Upper lobe of left lung (tissue), 6 donors: ENCODE results near the gene INTS11. TPM values are rescaled to one million over a fixed set of nuclear protein-coding genes. Genes with fewer than 3 reads are reported as not detected.

Experiments used
- ATAC-seq, 2 donors: fragments of 200-7000 bp; cut with Tn5 transposase; one replicate each; pipeline ENCODE4 v1.9.1; 2022; ENCODE audit warnings: mild to moderate bottlenecking in 2 of 2, moderate library complexity in 2 of 2; ENCODE audit not compliant: low FRiP score in 2 of 2
- DNase-seq, 2 donors: peaks; one replicate each; pipeline ENCODE4 v3.0.0-alpha.2; 2019 to 2020
- H3K27ac ChIP-seq, 4 donors: fragments of 200-600 bp; sonication (generic); one replicate each; pipeline ENCODE4 v1.5.1; 2016 to 2019
- H3K27me3 ChIP-seq, 4 donors: fragments of 200-600 bp; sonication (generic); one replicate each; pipeline ENCODE4 v1.5.1; 2017 to 2019
- H3K36me3 ChIP-seq, 4 donors: fragments of 200-600 bp; sonication (generic); one replicate each; pipeline ENCODE4 v1.5.1; 2016 to 2019
- H3K4me1 ChIP-seq, 4 donors: fragments of 200-600 bp; sonication (generic); one replicate each; pipeline ENCODE4 v1.5.1; 2018 to 2019
- H3K4me3 ChIP-seq, 4 donors: fragments of 200-600 bp; sonication (generic); one replicate each; pipeline ENCODE4 v1.5.1; 2017 to 2019; ENCODE audit warnings: mild to moderate bottlenecking in 2 of 4, moderate library complexity in 1 of 4
- H3K9me3 ChIP-seq, 4 donors: fragments of 200-600 bp; sonication (generic); one replicate each; pipeline ENCODE4 v1.5.1; 2018 to 2019
- CTCF ChIP-seq, 6 experiments: fragments of 450-650 bp in 4 of 6; fragments of 200-600 bp in 2 of 6; sonication (generic) in 2 of 6; IDR thresholded peaks; one replicate each; pipeline ENCODE4 v1.5.1; 2016 to 2019; ENCODE audit warnings: antibody characterized with exemption in 6 of 6
- EP300 ChIP-seq, 4 donors: sonication (generic); formaldehyde crosslinking; IDR thresholded peaks; one replicate each; pipeline ENCODE4 v1.5.1; 2017; ENCODE audit warnings: antibody characterized with exemption in 4 of 4, control low read depth in 2 of 4
- POLR2A ChIP-seq, 4 donors: fragments of 450-650 bp; IDR thresholded peaks; one replicate each; pipeline ENCODE4 v1.5.1; 2016 to 2017; ENCODE audit warnings: antibody characterized with exemption in 4 of 4, mild to moderate bottlenecking in 2 of 4
- POLR2AphosphoS5 ChIP-seq, 2 donors: sonication (generic); formaldehyde crosslinking; IDR thresholded peaks; one replicate each; pipeline ENCODE4 v1.5.1; 2017; ENCODE audit warnings: antibody characterized with exemption in 2 of 2
- WGBS, 2 donors: methylation state at CpG; one replicate each; pipeline ENCODE4 v1.1.5; 2017 to 2018; 5-methylcytosine and 5-hydroxymethylcytosine counted together
- total RNA-seq, 6 donors: library from RNA; depleted of rRNA in 4 of 6; stranded (reverse); fragments of >200 nt in 4 of 6; gene quantifications; one replicate each; pipeline versions ENCODE4 v1.1.0 to v1.2.1, GENCODE V29; 2016 to 2021
- donor health status: DM: no; HTN: no; CAD: no; lungs with moderate emphysema.
- donor health status: DM: no; HTN: yes; CAD: no; lungs with severe emphysema.

Gene INTS11
- total RNA-seq, 6 donors from 2014 or later, result 71.7 to 267 (median 90.5) TPM

DNA sequence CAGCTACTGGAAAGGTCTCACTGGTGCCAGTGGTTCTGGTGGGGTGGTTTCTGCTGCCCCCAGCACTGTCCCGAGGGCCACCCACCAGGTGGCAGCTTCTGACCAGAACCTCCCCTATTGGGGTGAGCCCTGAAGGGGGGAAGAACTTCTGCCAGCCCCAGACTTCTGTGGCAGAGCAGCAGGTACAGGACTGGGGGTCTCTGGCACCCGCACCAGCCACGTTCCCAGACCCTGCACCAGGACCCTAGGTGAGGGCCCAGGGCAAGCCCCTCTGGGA is 14.4 kb downstream of the INTS11 start:
- whole genome bisulfite sequencing, 2 donors, result 80% methylated on average over 3 of the region's 3 CpGs; no CpG with 5 or more reads in 1 of the 2 donors
- H3K27ac ChIP-seq, result peak overlapping the region in 3 of 4 donors; percentile 4 to 94 (median 90)
- peaks cover 19 to 50% (median 49%) of the 10 kb centered on the region in 4 donors for H3K36me3 ChIP-seq
- ATAC-seq (no peak), DNase-seq (peak in 1 of 2 donors; percentile 48)
- peaks cover 28 to 42% (median 35%) of the 10 kb centered on the region in 4 donors for H3K4me1 ChIP-seq
- TF ChIP-seq CTCF (IDR thresholded peaks at IDR 0.05) (no peak), EP300 (IDR thresholded peaks at IDR 0.05) (no peak), POLR2AphosphoS5 (IDR thresholded peaks at IDR 0.05) (no peak)
- no peaks in the 10 kb centered on the region for H3K9me3 ChIP-seq
- H3K27me3 ChIP-seq, result no peaks in the 10 kb centered on the region
- H3K4me3 ChIP-seq, result no peak overlapping the region

DNA sequence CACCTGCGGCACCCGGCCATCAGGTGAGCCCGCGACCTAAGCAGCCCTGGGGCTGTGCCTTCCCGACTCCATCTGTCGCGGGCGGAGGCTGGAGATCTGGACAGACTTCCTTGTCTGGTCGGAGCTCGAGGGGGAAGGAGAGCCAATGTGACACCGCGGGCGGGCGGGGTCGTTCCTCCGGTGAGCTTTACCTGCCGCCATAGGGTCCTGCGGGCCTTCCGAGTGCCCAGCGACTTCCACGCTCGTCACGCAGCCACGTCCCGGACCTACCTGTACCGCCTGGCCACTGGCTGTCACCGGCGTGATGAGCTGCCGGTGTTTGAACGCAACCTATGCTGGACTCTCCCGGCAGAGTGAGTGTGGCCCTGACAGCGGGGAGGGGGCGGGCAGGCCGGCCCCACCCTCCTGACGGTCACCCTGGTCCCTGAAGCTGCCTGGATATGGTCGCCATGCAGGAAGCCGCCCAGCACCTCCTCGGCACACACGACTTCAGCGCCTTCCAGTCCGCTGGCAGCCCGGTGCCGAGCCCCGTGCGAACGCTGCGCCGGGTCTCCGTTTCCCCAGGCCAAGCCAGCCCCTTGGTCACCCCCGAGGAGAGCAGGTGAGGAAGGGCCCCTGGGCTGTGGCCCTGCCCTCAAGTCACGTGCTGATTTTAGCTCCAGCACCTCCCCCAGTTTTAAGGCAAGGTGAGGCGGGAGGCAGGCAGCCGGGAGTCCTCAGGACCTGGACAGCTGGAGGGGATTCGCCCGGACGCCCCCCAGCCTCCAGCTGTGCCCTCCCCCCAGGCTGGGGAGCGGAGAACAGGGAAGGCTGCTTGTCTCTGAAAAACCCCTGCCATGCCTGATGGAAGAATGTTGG is 15.0 kb downstream of the INTS11 start:
- Histone ChIP-seq H3K9me3 (no peaks in the 10 kb centered on the region), H3K4me3 (peak overlapping the region; percentile 70 to 98 (median 86)), H3K36me3 (peaks cover 15 to 45% (median 43%) of the 10 kb centered on the region in 4 donors), H3K27me3 (no peaks in the 10 kb centered on the region), H3K27ac (peak overlapping the region; percentile 87 to 95 (median 92)), H3K4me1 (peaks cover 34 to 48% (median 41%) of the 10 kb centered on the region in 4 donors)
- no peak for ATAC-seq
- 41% methylated on average over 52 of the region's 57 CpGs; no CpG with 5 or more reads in 1 of the 2 donors for WGBS, 2 donors
- peak; percentile 42 to 85 for DNase-seq
- TF ChIP-seq CTCF (IDR thresholded peaks at IDR 0.05) (no peak), POLR2A (IDR thresholded peaks at IDR 0.05) (peak in 1 of 4 donors; percentile 4)

DNA sequence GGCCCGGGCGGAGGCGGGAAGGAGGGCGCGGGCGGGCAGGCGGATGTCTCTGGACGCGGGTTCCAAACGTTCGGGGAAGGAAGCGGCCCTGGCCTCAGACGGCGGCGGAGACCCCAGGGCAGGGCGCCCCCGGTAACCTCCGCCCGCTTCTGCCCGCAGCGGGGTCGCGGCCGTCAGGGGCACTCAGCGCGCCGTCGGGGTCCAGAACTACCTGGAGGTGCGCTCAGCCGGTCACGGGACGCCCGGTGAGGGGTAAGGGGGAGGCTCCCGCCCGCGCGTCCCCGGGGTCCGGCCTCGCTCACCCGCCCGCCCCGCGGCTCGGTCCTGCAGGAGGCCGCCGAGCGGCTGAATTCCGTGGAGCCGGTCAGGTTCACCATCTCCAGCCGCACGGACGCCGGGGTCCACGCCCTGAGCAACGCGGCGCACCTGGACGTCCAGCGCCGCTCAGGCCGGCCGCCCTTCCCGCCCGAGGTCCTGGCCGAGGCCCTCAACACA is 15.7 kb downstream of the INTS11 start:
- Histone ChIP-seq H3K27ac (peak overlapping the region; percentile 87 to 95 (median 92)), H3K9me3 (no peaks in the 10 kb centered on the region), H3K36me3 (peaks cover 14 to 38% (median 36%) of the 10 kb centered on the region in 4 donors), H3K4me3 (peak overlapping the region; percentile 70 to 98 (median 86)), H3K27me3 (no peaks in the 10 kb centered on the region), H3K4me1 (peaks cover 40 to 55% (median 48%) of the 10 kb centered on the region in 4 donors)
- peak; percentile 36 to 91 for DNase-seq
- TF ChIP-seq EP300 (IDR thresholded peaks at IDR 0.05) (no peak), POLR2A (IDR thresholded peaks at IDR 0.05) (peak in 2 of 4 donors; percentile 2 to 10), CTCF (IDR thresholded peaks at IDR 0.05) (no peak), POLR2AphosphoS5 (IDR thresholded peaks at IDR 0.05) (no peak)
- ATAC-seq, result no peak
- 1% methylated on average over 43 of the region's 66 CpGs; no CpG with 5 or more reads in 1 of the 2 donors for WGBS, 2 donors

DNA sequence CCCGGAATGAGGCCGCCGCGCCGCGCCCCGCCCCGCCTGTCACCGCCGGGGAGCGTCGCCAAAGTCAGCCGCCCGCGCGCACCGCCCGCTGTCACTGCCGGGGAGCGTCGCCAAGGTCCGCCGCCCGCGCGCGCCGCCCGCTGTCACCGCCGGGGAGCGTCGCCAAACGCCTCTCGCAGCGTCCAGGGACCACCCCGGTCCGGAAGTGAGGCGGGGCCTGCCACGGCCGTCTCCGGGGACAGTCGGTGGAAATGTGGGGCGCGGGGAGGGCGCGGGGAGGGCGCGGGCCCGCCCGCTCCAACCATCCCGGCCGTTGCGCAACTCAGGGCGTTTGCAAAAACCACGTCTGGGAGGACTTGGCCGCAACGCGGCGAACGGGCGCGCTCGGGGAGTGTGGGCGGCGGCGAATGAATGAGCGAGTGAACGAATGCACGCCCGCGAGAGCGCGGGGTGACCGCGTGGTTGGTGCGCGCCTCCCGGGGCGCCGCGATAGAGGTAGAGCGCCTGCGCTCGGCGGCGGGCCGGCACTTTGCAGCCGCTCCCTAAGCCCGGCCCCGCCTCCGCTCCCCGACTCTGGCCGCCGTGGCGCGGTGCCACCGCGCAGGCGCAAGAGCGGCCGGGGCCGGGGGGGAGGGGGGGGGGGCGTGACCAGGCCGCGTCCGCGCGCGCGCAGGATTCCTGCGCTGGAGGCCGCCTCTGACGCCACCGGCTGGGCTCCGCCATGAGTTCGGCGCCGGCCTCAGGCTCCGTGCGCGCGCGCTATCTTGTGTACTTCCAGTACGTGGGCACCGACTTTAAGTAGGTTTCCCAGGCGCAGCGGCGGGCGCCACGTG is 16.3 kb downstream of the INTS11 start, which contains the start of the genes ACAP3 and PUSL1:
Gene ACAP3 (minus strand): TSS at position 8 of the 833 bp plus-strand sequence. CDS start 115 bp downstream, outside the sequence.
Gene PUSL1 (plus strand): TSS at position 675 of the 833 bp plus-strand sequence. CDS start 47 bp downstream, at position 722.
- Histone ChIP-seq H3K4me3 (peak within 1 kb of the TSS; percentile 70 to 98 (median 86)), H3K27me3 (no peaks in the 10 kb centered on the region), H3K9me3 (no peaks in the 10 kb centered on the region), H3K27ac (peak within 1 kb of the TSS; percentile 87 to 95 (median 92)), H3K36me3 (peaks cover 14 to 31% (median 29%) of the 10 kb centered on the region in 4 donors), H3K4me1 (peaks cover 40 to 58% (median 49%) of the 10 kb centered on the region in 4 donors)
- DNase-seq (peak; percentile 85 to 98), ATAC-seq (peak; percentile 86 to 88)
- WGBS, 2 donors, result 0 to 1% methylated on average over 45 to 57 of the region's 131 CpGs
- TF ChIP-seq CTCF (IDR thresholded peaks at IDR 0.05) (peak in 4 of 6 experiments; percentile 36 to 57 (median 50)), POLR2A (IDR thresholded peaks at IDR 0.05) (peak in 1 of 4 donors; percentile 36), EP300 (IDR thresholded peaks at IDR 0.05) (peak in 1 of 4 donors; percentile 28), POLR2AphosphoS5 (IDR thresholded peaks at IDR 0.05) (peak; percentile 40 to 56)
